Measurements from ENCODE around the gene ARHGDIG.
A peak's percentile ranks its signal among the peaks of the same experiment; 100 is the strongest.

Gene ARHGDIG

DNA sequence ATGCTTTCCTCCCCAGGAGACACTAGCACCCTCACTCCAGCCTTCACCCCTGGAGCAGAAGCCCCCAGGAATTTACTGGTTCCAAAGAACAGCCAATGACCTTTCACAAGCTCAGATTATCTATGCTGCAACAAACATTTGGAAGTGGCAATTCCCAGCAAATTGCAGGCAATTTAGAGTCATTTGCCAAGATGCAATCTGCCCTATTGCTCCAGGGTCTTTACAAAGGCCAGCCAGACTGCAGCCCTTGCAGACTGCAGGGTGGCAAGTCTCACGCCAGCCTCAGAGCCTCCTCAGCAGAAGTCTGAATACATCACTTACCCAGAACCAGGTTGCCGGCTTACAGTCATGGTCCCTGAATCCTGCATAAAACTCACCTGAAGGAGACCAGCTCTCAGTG is 50.4 kb downstream of the ARHGDIG start:
- no peak for DNase-seq (ENCODE audit: low spot score)

- DNase-seq (ENCODE audit: low spot score) = peak; percentile 55
Measured at GRCh38 chr16:331181-331814, 50.9 kb downstream of the ARHGDIG start.
